Vagina (tissue), 2 donors: ENCODE measurements around the gene DAPK2. TPM values are rescaled to one million over a fixed set of nuclear protein-coding genes. Genes with fewer than 3 reads are reported as not detected.

ENCODE experiments used
- DNase-seq, 2 donors: peaks; one replicate each; pipeline ENCODE4 v3.0.0-alpha.2; 2017; ENCODE audit errors: extremely low spot score in 2 of 2
- H3K27ac ChIP-seq: fragments of 200-600 bp; sonication (generic); one replicate; pipeline ENCODE4 v1.5.1; 2019
- H3K27me3 ChIP-seq: fragments of 200-600 bp; sonication (generic); one replicate; pipeline ENCODE4 v1.5.1; 2019
- H3K36me3 ChIP-seq, 2 donors: fragments of 200-600 bp; sonication (generic); one replicate each; pipeline ENCODE4 v1.5.1; 2017 to 2019
- H3K4me1 ChIP-seq: fragments of 200-600 bp; sonication (generic); one replicate; pipeline ENCODE4 v1.5.1; 2019
- H3K4me3 ChIP-seq, 2 donors: fragments of 200-600 bp; sonication (generic); 1 replicate in 1 of 2; 2 replicates in 1 of 2; pipeline ENCODE4 v1.5.1; 2016 to 2019
- H3K9me3 ChIP-seq: fragments of 200-600 bp; sonication (generic); one replicate; pipeline ENCODE4 v1.5.1; 2019
- POLR2A ChIP-seq, 2 donors: fragments of 450-650 bp; IDR thresholded peaks; one replicate each; pipeline ENCODE4 v1.6.1; 2017; ENCODE audit warnings: antibody characterized with exemption in 2 of 2, mild to moderate bottlenecking in 2 of 2, moderate library complexity in 2 of 2
- POLR2AphosphoS5 ChIP-seq, 2 donors: sonication (generic); formaldehyde crosslinking; IDR thresholded peaks; one replicate each; pipeline ENCODE4 v1.9.0; 2017; ENCODE audit warnings: antibody characterized with exemption in 2 of 2, mild to moderate bottlenecking in 2 of 2, low read depth in 1 of 2; ENCODE audit not compliant: insufficient read depth in 1 of 2
- intact Hi-C: fragments of 100-400 bp; cut with DNase I; formaldehyde crosslinking; loops from one replicate; pipeline ENCODE4 v1.15.1; 2023
- total RNA-seq: library from RNA; depleted of rRNA; stranded (reverse); fragments of >200 nt; gene quantifications from one replicate; pipeline ENCODE4 v1.2.3, GENCODE V29; 2016
- TF ChIP-seq, protein P1 (sequence below), 3 experiments: fragments of 450-650 bp in 2 of 3; fragments of 200-600 bp in 1 of 3; sonication (generic) in 1 of 3; IDR thresholded peaks; one replicate each; pipeline ENCODE4 v1.5.1; 2017 to 2019; ENCODE audit warnings: antibody characterized with exemption in 3 of 3, mild to moderate bottlenecking in 2 of 3, moderate library complexity in 2 of 3

DAPK2 gene
- total RNA-seq, 1 donor from 2014 or later, result 50.3 TPM

GRCh38 chr15:63908281-63908680 lies 138.0 kb downstream of the DAPK2 start:
- H3K9me3 ChIP-seq, result no peaks in the 10 kb centered on the region
- H3K27ac ChIP-seq, result no peak overlapping the region
- peaks cover 32% of the 10 kb centered on the region for H3K4me1 ChIP-seq
- no peaks in the 10 kb centered on the region for H3K27me3 ChIP-seq
- no peak for TF ChIP-seq POLR2AphosphoS5 (IDR thresholded peaks at IDR 0.05; ENCODE audit: insufficient read depth in 1 of 2, low read depth in 1 of 2)
- TF ChIP-seq POLR2A (IDR thresholded peaks at IDR 0.05), result no peak
- TF ChIP-seq, protein P1, sequence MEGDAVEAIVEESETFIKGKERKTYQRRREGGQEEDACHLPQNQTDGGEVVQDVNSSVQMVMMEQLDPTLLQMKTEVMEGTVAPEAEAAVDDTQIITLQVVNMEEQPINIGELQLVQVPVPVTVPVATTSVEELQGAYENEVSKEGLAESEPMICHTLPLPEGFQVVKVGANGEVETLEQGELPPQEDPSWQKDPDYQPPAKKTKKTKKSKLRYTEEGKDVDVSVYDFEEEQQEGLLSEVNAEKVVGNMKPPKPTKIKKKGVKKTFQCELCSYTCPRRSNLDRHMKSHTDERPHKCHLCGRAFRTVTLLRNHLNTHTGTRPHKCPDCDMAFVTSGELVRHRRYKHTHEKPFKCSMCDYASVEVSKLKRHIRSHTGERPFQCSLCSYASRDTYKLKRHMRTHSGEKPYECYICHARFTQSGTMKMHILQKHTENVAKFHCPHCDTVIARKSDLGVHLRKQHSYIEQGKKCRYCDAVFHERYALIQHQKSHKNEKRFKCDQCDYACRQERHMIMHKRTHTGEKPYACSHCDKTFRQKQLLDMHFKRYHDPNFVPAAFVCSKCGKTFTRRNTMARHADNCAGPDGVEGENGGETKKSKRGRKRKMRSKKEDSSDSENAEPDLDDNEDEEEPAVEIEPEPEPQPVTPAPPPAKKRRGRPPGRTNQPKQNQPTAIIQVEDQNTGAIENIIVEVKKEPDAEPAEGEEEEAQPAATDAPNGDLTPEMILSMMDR (IDR thresholded peaks at IDR 0.05), result no peak
- no peak overlapping the region for H3K4me3 ChIP-seq
- intact Hi-C loops, result loop anchor here (10.0 kb wide), 1 partner anchor 137 kb away; the partner anchor contains the start of gene DAPK2
- no peak for DNase-seq
- H3K36me3 ChIP-seq, result no peaks in the 10 kb centered on the region

GRCh38 chr15:63907521-63907920 lies 138.8 kb downstream of the DAPK2 start:
- no peak for DNase-seq
- Histone ChIP-seq H3K27ac (peak overlapping the region; percentile 5), H3K36me3 (no peaks in the 10 kb centered on the region), H3K4me1 (peaks cover 32% of the 10 kb centered on the region), H3K27me3 (no peaks in the 10 kb centered on the region), H3K9me3 (no peaks in the 10 kb centered on the region), H3K4me3 (no peak overlapping the region)
- intact Hi-C loops, result loop anchor here (10.0 kb wide), 1 partner anchor 137 kb away; the partner anchor contains the start of gene DAPK2
- TF ChIP-seq POLR2AphosphoS5 (IDR thresholded peaks at IDR 0.05; ENCODE audit: insufficient read depth in 1 of 2, low read depth in 1 of 2) (no peak), POLR2A (IDR thresholded peaks at IDR 0.05) (no peak)
- TF ChIP-seq, protein P1 (IDR thresholded peaks at IDR 0.05), result no peak

DNA sequence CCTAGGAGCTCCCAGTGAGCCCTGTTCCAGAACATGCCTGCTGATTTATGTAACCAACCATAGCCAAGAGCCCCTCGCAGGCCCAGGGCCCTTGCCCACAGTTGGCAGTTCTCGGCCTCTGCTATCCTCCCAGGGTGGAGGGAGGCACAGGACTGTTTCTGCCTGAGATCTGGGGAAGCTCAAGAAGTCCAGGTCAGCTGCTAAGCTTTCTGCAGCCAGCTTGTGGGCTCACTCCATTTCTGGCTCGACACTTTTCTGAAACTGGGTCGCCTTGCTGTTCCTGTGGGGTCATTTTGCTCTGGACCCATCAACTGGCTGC lies 140.1 kb downstream of the DAPK2 start:
- Histone ChIP-seq H3K4me1 (peaks cover 32% of the 10 kb centered on the region), H3K4me3 (no peak overlapping the region), H3K36me3 (no peaks in the 10 kb centered on the region), H3K9me3 (no peaks in the 10 kb centered on the region), H3K27ac (peak overlapping the region; percentile 14), H3K27me3 (no peaks in the 10 kb centered on the region)
- TF ChIP-seq POLR2AphosphoS5 (IDR thresholded peaks at IDR 0.05; ENCODE audit: insufficient read depth in 1 of 2, low read depth in 1 of 2), result no peak
- intact Hi-C loops, result loop anchor here (10.0 kb wide), 1 partner anchor 139 kb away; the partner anchor contains the start of gene DAPK2
- DNase-seq, result no peak

DNA sequence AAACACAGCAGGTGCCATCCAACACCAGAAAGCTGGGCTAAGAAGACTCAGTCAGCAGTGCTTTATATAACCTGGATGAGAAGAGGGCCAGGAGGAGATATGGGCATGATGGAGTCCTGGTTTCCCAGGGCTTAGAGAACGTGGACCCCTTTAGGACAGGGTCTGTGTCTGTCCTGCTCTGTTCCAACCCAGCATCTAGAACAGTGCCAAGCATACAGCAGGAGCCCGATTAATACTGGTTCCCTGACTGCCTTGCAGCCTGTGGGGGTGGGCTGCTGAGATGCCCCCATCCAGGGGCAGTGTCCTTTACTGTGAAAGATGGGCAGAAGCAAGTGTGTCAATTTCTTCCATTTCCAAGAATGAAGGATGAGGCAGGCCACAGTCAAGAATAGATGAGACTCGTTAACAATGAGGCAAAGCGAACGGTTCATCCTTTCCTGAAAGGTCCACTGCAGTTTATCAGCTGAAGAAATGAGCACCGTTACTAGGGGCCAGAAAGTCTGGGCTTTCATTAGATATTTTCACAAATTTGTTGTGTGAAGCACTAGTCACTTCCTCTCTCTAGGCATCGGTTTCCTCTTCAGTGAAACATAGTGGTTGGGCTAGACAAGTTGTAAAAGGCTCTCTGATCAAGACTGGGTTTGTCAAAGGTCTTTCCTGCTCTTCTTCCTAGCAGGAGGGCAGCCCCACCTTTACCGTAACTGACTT lies 140.6 kb downstream of the DAPK2 start:
- Histone ChIP-seq H3K4me3 (no peak overlapping the region), H3K36me3 (no peaks in the 10 kb centered on the region), H3K27ac (peak overlapping the region; percentile 14), H3K4me1 (peaks cover 30% of the 10 kb centered on the region), H3K9me3 (no peaks in the 10 kb centered on the region), H3K27me3 (no peaks in the 10 kb centered on the region)
- intact Hi-C loops, result loop anchor here (10.0 kb wide), 1 partner anchor 139 kb away; the partner anchor contains the start of gene DAPK2
- DNase-seq, result no peak
- TF ChIP-seq POLR2AphosphoS5 (IDR thresholded peaks at IDR 0.05; ENCODE audit: insufficient read depth in 1 of 2, low read depth in 1 of 2), result no peak
- TF ChIP-seq POLR2A (IDR thresholded peaks at IDR 0.05), result no peak
- TF ChIP-seq, protein P1 (IDR thresholded peaks at IDR 0.05), result no peak

DNA sequence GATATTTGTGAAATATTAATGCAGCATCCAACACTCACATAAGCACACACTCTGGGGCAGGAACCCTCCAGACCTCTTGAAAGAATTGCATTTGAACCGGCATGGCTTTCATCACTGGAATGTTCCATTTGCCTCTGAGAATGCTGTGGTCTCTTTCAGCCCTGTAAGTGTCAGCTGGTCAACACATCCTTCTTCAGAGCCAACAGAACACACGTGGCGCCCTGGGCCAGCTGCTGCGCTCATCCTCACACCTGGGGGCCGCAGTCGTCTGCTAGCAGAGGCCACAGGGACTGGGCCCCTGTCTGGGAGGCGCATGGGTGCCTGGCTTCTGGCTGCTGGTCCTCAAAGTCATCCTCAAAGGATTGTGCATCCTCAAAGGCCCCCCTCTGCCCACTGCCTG lies 141.2 kb downstream of the DAPK2 start:
- DNase-seq, result no peak
- TF ChIP-seq, protein P1 (IDR thresholded peaks at IDR 0.05), result no peak
- TF ChIP-seq POLR2A (IDR thresholded peaks at IDR 0.05) (no peak), POLR2AphosphoS5 (IDR thresholded peaks at IDR 0.05; ENCODE audit: insufficient read depth in 1 of 2, low read depth in 1 of 2) (no peak)
- Histone ChIP-seq H3K36me3 (no peaks in the 10 kb centered on the region), H3K27me3 (no peaks in the 10 kb centered on the region), H3K4me1 (peaks cover 26% of the 10 kb centered on the region), H3K27ac (no peak overlapping the region), H3K4me3 (no peak overlapping the region), H3K9me3 (no peaks in the 10 kb centered on the region)
- intact Hi-C loops, result loop anchor here (10.0 kb wide), 1 partner anchor 140 kb away; the partner anchor contains the start of gene DAPK2
